Measurements from ENCODE around the gene WNT3A. TPM values are rescaled to one million over a fixed set of nuclear protein-coding genes. Genes with fewer than 3 reads are reported as not detected.

WNT3A gene
- total RNA-seq, 4 donors from 2014 or later: not detected

DNA sequence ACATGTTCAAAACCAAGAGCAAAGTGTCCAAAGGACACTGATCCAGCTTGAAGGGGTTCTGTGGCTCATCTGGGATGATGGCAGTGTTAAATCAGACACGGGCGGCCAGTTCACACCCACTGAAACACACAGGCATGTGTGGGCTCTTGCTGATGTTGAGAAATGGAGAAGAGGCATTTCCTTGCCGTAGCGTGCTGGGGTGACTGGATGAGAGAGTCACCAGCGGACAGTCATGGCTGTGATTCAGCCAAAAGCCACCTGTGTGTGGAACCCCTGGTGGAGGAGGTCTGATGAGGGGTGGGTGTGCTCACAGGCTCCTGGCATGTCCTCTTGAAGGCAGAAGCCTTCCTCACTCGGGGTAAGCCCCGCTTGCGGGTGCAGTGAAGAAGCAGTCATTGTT is 89.1 kb downstream of the WNT3A start:
- Histone ChIP-seq H3K27me3 (no peaks in the 10 kb centered on the region), H3K9me3 (peaks cover 0 to 12% of the 10 kb centered on the region in 2 donors), H3K36me3 (no peaks in the 10 kb centered on the region), H3K4me3 (no peak overlapping the region), H3K27ac (no peak overlapping the region), H3K4me1 (peaks cover 0 to 2% of the 10 kb centered on the region in 2 donors)
- TF ChIP-seq, protein P1, sequence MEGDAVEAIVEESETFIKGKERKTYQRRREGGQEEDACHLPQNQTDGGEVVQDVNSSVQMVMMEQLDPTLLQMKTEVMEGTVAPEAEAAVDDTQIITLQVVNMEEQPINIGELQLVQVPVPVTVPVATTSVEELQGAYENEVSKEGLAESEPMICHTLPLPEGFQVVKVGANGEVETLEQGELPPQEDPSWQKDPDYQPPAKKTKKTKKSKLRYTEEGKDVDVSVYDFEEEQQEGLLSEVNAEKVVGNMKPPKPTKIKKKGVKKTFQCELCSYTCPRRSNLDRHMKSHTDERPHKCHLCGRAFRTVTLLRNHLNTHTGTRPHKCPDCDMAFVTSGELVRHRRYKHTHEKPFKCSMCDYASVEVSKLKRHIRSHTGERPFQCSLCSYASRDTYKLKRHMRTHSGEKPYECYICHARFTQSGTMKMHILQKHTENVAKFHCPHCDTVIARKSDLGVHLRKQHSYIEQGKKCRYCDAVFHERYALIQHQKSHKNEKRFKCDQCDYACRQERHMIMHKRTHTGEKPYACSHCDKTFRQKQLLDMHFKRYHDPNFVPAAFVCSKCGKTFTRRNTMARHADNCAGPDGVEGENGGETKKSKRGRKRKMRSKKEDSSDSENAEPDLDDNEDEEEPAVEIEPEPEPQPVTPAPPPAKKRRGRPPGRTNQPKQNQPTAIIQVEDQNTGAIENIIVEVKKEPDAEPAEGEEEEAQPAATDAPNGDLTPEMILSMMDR (IDR thresholded peaks at IDR 0.05): no peak
- no peak for TF ChIP-seq POLR2A (IDR thresholded peaks at IDR 0.05)
- intact Hi-C loops (cut with DNase I; ENCODE audit: low total_unique reads): no loop called here
- DNase-seq: no peak

- no peaks in the 10 kb centered on the region for H3K36me3 ChIP-seq
- DNase-seq: peak in 1 of 2 donors; percentile 6
- peaks cover 0 to 12% of the 10 kb centered on the region in 2 donors for H3K9me3 ChIP-seq
- no peak for TF ChIP-seq POLR2A (IDR thresholded peaks at IDR 0.05)
- TF ChIP-seq, protein P1 (IDR thresholded peaks at IDR 0.05): no peak
- no peak overlapping the region for H3K4me3 ChIP-seq
- no peak overlapping the region for H3K27ac ChIP-seq
- intact Hi-C loops (cut with DNase I; ENCODE audit: low total_unique reads): no loop called here
- H3K27me3 ChIP-seq: no peaks in the 10 kb centered on the region
- peaks cover 0 to 3% of the 10 kb centered on the region in 2 donors for H3K4me1 ChIP-seq
These were observed 89.9 kb downstream of the WNT3A start for GRCh38 chr1:228096416-228097332.

GRCh38 chr1:228097333-228098081 is 90.7 kb downstream of the WNT3A start:
- Histone ChIP-seq H3K36me3 (no peaks in the 10 kb centered on the region), H3K9me3 (peaks cover 0 to 12% of the 10 kb centered on the region in 2 donors), H3K27ac (no peak overlapping the region), H3K27me3 (no peaks in the 10 kb centered on the region), H3K4me3 (no peak overlapping the region), H3K4me1 (peaks cover 0 to 9% of the 10 kb centered on the region in 2 donors)
- DNase-seq: no peak
- TF ChIP-seq, protein P1 (IDR thresholded peaks at IDR 0.05): no peak
- TF ChIP-seq POLR2A (IDR thresholded peaks at IDR 0.05): no peak
- intact Hi-C loops (cut with DNase I; ENCODE audit: low total_unique reads): no loop called here

DNA sequence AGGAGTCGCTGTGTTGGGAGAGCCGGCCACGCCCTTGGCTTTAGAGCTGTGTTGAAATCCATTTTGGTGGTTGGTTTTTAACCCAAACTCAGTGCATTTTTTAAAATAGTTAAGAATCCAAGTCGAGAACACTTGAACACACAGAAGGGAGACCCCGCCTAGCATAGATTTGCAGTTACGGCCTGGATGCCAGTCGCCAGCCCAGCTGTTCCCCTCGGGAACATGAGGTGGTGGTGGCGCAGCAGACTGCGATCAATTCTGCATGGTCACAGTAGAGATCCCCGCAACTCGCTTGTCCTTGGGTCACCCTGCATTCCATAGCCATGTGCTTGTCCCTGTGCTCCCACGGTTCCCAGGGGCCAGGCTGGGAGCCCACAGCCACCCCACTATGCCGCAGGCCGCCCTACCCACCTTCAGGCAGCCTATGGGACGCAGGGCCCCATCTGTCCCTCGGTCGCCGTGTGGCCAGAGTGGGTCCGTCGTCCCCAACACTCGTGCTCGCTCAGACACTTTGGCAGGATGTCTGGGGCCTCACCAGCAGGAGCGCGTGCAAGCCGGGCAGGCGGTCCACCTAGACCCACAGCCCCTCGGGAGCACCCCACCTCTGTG is 91.6 kb downstream of the WNT3A start:
- Histone ChIP-seq H3K9me3 (peaks cover 0 to 12% of the 10 kb centered on the region in 2 donors), H3K4me3 (no peak overlapping the region), H3K27me3 (no peaks in the 10 kb centered on the region), H3K27ac (no peak overlapping the region), H3K4me1 (peaks cover 0 to 9% of the 10 kb centered on the region in 2 donors), H3K36me3 (no peaks in the 10 kb centered on the region)
- DNase-seq: no peak
- intact Hi-C loops (cut with DNase I; ENCODE audit: low total_unique reads): no loop called here
- TF ChIP-seq POLR2A (IDR thresholded peaks at IDR 0.05): no peak
- TF ChIP-seq, protein P1 (IDR thresholded peaks at IDR 0.05): no peak
